ENCODE results near the gene ALDH5A1. TPM values are rescaled to one million over a fixed set of nuclear protein-coding genes. Genes with fewer than 3 reads are reported as not detected.

The ALDH5A1 gene
- total and polyA plus RNA-seq, 10 of the 15 experiments (the other 5 are each of a cell fraction or from before 2014, with no cell fraction given) = 2.6 to 13.8 (median 9.3) TPM

- Histone ChIP-seq H2AFZ (ENCODE audit: control insufficient read depth, low read depth, low read length) (no peak overlapping the region), H3K9ac (ENCODE audit: control insufficient read depth, insufficient read depth, low read length) (no peak overlapping the region), H4K20me1 (ENCODE audit: control insufficient read depth, insufficient read depth) (no peaks in the 10 kb centered on the region), H3K9me3 (replicated peaks; ENCODE audit: control insufficient read depth, insufficient read depth, low read length) (no peaks in the 10 kb centered on the region), H3K27ac (ENCODE audit: control insufficient read depth, insufficient read depth) (no peak overlapping the region), H3K4me3 (no peak overlapping the region), H3K4me1 (ENCODE audit: control insufficient read depth, insufficient read depth, low read length) (no peaks in the 10 kb centered on the region), H3K4me2 (ENCODE audit: control insufficient read depth, insufficient read depth) (no peak overlapping the region), H3K36me3 (ENCODE audit: control insufficient read depth in 2 of 2, insufficient read depth in 2 of 2, low read length in 1 of 2) (no peaks in the 10 kb centered on the region), H3K27me3 (replicated peaks in 1 of 2; ENCODE audit: control insufficient read depth in 2 of 2, insufficient read depth in 2 of 2, low read length in 1 of 2) (no peaks in the 10 kb centered on the region), H3K79me2 (ENCODE audit: control insufficient read depth, insufficient read depth, low read length) (no peaks in the 10 kb centered on the region)
- intact Hi-C loops (cut with micrococcal nuclease; ENCODE audit: unreplicated experiment) = no loop called here
- BruUV-seq (replicated peaks) = no TSS peak
- RAD21 ChIA-PET (ENCODE audit: unreplicated experiment) = interaction anchor here (1.4 kb wide), 1 partner anchor 197 kb away, joined by 3 read pairs; no protein-coding TSS in a partner anchor
- WGBS (ENCODE audit: insufficient coverage, insufficient replicate concordance, low lambda C conversion rate, missing lambda C conversion rate) = 60% methylated on average over 5 of the region's 5 CpGs
- in situ Hi-C loops (cut with MboI) = no loop called here
- SMC1A ChIA-PET (ENCODE audit: uncharacterized antibody, unreplicated experiment) = interaction anchor here (1.4 kb wide), 1 partner anchor 9 kb away, joined by 4 read pairs; no protein-coding TSS in a partner anchor
- CTCF ChIA-PET = interaction anchor here (1.0 to 1.5 kb wide), 5 partner anchors 10 to 33 kb away, joined by 3 to 6 read pairs (median 5); no protein-coding TSS in a partner anchor
- POLR2A ChIA-PET = no interaction called here
- no peak for FAIRE-seq
- DNase-seq (ENCODE audit: low read depth, low spot score) = no peak
- TF ChIP-seq YBX1 (IDR thresholded peaks at IDR 0.05) (no peak), KLF5 (IDR thresholded peaks at IDR 0.05; ENCODE audit: partially characterized antibody) (no peak), PRDM15 (CRISPR knock-in tag; IDR thresholded peaks at IDR 0.05) (no peak), IRF3 (IDR thresholded peaks at IDR 0.05) (no peak), GATAD2B (conservative IDR thresholded peaks at IDR 0.05; ENCODE audit: low read depth) (no peak), STAT1 (conservative IDR thresholded peaks at IDR 0.05) (no peak), SUZ12 (IDR thresholded peaks at IDR 0.05; ENCODE audit: unreplicated experiment) (no peak), EZH2 (IDR thresholded peaks at IDR 0.05; ENCODE audit: borderline replicate concordance, control insufficient read depth, low read depth, low read length) (no peak), IRF4 (IDR thresholded peaks at IDR 0.05; ENCODE audit: low read depth, low read length) (no peak), GABPA (IDR thresholded peaks at IDR 0.05; ENCODE audit: low read depth) (no peak), TBL1XR1 (IDR thresholded peaks at IDR 0.05; ENCODE audit: low read depth, low read length) (no peak), DPF2 (IDR thresholded peaks at IDR 0.05) (no peak), PKNOX1 (IDR thresholded peaks at IDR 0.05) (no peak), SIX5 (IDR thresholded peaks at IDR 0.05; ENCODE audit: low read depth, low read length, severe bottlenecking) (no peak)
- TF ChIP-seq, protein P1, sequence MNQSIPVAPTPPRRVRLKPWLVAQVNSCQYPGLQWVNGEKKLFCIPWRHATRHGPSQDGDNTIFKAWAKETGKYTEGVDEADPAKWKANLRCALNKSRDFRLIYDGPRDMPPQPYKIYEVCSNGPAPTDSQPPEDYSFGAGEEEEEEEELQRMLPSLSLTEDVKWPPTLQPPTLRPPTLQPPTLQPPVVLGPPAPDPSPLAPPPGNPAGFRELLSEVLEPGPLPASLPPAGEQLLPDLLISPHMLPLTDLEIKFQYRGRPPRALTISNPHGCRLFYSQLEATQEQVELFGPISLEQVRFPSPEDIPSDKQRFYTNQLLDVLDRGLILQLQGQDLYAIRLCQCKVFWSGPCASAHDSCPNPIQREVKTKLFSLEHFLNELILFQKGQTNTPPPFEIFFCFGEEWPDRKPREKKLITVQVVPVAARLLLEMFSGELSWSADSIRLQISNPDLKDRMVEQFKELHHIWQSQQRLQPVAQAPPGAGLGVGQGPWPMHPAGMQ (IDR thresholded peaks at IDR 0.05; ENCODE audit: borderline replicate concordance) = no peak
- ATAC-seq = no peak
These were observed 75.0 kb downstream of the ALDH5A1 start for GRCh38 chr6:24569811-24570210.
